HG03159 (cell line): ENCODE measurements around the gene PHACTR1.

ENCODE experiments used
- ATAC-seq: cut with Tn5 transposase; IDR thresholded peaks from one replicate; pipeline ENCODE4 v1.9.1; 2021; ENCODE audit warnings: mild to moderate bottlenecking, moderate library complexity; ENCODE audit not compliant: unreplicated experiment

The PHACTR1 gene

DNA sequence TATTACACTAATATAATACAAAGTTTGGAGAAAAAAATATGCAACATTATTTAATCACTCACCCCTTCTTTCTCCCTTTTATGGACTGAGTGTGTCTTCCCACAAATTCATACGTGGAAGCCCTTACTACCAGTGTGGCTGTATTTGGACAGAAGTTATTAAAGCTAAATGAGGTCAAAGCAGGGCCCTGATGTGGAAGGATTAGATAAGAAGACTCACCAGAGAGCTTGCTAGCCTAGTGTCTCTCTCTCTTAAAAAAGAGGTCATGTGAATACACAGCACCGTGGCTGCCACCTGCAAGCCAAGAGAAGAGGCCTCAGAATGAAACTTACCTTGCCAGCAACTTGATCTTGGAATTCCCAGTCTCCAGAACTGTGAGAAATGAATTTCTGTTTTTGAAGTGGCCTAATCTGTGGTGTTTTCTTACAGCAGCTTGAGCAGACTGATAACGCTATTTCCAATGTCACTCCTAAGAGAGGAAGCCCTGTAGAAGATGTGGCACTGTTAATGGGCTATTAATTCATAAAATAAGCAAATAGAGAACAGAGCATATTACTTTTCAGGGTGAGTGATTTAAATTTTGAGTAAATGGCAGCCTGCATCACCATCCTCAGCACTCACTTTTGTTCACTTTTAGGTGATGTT, 378.3 kb downstream of the PHACTR1 start:
- ATAC-seq: no peak

DNA sequence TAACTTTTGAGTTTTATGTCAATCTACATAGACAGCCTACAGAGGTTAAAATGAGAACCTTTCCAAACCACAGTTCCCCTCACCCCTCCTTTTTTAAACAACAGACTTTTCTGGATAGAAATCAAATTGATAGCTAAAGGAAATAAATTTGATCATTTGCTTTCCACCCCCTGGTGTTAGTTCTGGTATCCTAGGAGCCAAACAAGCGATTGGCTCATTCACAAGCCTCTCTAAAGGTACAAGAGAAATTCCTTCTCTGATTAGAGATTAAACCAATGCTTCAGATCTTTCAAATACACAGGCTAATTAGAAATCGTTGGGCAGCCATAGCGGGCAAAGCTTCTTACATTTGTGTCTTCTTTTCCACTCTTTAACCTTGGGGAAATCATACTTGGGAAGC, 379.5 kb downstream of the PHACTR1 start:
- ATAC-seq: no peak

DNA sequence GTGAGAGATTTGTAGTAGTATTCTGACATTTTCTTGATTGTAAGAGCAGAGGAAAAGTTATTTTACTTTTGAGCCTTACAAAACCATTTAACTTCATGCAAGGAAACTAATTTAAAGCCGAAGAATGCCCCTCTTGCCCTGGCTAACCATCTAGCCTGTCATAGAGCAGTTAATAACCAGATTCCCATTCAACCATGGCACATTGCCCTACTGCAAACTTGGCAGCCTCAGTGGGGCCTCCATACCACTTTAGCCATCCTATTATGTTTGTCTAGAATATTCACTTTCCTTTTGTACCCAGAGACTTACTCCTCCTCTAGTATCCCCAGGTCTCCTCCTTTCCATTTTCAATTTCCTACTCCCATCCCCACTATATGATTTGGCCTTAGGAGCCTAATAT, 380.9 kb downstream of the PHACTR1 start:
- ATAC-seq: no peak

DNA sequence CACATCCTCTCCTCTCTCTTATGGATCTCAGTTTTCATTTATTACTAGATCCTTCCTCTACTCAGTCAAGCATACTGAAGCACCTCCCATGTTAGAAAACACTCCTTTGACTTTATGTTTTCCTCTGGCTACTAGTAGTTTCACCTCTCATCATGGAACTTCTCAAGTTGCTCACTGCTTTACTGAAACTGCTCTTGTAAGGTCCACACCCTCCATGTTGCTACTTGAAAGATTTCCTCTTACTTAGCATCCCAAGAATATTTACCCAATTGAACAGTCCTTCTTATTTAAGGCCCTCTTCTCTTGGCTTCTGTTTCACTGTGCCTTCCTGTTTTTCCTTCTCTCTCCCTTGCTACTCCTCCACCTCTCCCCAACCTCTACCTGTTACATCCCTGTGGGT, 381.4 kb downstream of the PHACTR1 start:
- ATAC-seq: no peak

DNA sequence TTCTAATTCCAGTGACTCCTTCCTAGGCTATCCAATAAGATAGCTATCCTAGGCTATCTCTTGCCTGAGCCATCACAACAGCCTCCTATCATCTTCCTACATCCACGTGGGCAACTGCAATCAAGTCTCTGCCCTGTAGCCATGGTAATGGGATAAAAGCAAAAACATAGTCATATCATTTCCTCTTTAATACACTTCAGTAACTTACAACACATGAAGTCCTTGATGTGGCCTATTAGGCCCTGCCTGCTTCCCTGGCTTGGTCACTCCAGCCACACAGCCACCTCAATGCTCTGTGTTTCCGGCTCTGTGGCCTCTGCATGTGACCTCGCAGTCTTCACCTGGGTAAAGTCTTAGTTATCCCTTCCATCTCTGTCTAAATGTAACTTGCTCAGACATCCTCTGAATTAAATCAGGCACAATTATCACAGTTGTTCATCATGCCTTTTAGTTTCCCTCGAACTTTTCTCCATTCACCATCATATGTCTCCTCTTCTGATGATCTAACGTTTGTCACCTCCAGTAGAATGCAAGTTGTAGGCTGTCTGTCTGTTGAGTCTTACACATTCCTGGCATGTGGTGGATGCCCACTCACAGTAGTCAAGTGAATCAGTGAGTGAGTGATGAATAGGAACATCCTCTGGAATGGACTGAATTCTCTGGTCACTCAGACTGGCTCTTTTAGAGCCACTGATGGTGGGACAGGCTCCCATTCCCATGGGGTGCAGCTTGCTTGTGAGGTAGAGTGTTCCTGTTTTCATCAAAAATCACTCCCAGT, 382.4 kb downstream of the PHACTR1 start:
- ATAC-seq: no peak

DNA sequence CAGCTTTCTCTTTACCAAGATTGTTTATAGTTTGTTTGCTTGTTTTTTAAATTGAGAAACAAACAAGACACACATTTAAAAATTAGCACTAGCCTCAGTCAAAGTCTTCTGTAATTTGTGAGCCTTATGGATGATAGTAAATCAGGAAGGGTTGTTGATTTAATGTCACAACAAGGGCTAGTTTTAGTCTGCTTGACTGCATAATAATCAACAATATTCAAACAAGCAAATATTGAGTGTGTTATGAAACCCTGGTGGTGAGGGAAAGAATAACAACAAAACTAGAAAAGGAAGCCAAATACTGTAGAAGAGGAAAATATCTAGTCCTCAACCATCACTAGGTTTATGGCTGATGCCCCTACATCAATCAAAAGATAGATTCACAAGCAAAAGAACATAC, 383.2 kb downstream of the PHACTR1 start:
- no peak for ATAC-seq

DNA sequence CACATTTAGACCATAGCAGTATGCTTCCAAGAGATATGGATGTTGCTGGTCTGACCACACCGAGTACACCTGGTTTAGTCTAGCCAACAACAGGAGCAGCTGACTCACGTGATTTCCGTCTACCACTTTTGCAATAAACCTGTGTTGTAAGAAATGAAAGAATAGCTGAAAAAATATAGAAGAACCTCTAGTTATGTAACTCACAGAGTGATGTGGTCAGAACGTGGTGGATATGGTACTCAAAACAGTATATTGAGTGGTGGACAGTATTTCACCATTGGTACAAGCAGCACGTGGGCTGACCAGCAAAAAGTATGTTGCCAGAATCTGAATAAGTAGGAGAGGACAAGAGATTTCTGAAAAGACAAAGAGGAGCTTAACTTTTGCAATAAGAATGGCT, 384.8 kb downstream of the PHACTR1 start:
- no peak for ATAC-seq

DNA sequence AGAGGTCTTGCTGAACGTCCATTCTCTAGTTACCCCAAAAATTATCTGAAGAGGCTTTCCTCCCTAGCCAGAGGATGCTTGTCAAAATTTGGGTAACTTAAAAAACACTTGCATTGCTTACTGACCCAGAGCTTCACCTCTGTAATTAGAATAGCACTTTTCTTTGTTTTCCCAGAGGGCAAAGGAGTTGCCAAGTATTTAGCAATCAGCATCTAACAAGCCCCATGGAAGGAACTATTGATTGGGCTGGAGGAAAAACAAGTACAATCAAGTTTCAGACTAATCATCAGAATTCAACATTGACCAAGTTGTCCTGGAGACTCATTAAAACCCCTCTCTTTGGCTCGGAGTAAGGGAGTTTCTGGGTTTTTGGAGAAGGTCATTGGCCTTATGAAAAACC, 385.4 kb downstream of the PHACTR1 start:
- ATAC-seq: no peak

DNA sequence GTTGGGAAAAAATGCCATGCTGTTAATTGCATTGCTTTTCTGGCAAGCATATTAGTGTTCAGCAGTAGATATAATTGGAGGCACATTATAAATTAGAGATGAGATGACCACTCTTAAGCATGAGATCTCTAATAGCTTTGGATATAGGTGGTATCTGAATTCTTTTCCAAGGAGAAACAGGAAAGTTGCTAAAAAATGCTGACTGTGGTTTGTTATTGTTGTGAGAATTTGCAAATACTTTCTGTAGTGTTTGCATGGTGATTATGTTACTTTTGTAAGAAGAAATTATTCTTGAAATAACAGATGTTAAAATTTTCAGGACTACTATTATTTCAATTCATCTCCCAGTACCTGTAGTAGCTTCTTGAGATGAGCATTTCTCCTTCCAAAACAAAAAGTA, 386.6 kb downstream of the PHACTR1 start:
- no peak for ATAC-seq

DNA sequence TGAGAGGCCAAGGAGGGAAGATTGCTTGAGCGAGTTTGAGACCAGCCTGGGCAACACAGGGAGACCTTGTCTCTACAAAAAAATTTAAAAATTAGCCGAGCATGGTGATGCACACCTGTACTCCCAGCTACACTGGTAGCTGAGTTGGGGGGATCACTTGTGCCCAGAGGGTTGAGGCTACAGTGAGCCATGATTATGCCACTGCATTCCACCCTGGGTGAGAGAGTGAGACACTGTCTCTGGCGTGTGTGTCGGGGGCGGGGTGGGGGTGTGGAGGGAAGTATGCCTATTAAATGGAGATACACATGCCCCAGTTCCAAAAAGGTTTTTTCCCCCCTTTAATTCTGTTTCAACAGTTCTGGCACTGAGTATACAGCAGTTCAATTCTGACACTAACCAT, 388.6 kb downstream of the PHACTR1 start:
- no peak for ATAC-seq

DNA sequence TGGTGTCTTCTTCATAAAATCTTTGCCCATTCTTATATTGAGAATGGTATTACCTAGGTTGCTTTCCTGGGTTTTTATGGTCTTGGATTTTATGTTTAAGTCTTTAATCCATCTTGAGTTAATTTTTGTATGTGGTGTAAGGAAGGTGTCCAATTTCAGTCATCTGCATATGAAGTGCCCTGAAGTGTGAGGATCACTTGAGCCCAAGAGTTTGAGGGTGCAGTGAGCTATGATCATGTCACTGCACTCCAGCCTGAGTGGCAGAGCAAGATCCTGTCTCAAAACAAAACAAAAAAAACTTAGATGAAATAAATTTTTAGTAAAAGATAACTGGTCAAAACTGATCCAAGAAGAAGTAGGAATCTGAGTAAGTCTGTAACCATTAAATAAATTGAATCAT, 396.4 kb downstream of the PHACTR1 start:
- ATAC-seq: no peak

DNA sequence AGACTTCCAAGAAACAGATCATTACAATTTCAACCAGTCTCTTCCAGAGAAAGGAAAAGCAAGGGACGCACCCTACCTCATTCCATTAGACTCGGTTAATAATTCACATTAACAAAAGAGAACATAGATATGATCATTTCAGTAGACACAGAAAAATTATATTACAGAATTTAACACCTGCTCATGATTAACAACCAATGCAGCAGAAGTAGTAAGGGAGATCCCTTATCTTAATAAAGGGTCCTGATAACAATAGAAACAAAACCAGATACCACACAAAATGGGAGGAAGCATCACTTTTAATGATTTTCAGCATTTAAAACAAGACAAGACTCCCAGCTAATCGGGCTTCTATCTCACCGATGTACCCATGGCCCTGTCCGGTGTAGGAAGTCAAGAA, 396.8 kb downstream of the PHACTR1 start:
- no peak for ATAC-seq

DNA sequence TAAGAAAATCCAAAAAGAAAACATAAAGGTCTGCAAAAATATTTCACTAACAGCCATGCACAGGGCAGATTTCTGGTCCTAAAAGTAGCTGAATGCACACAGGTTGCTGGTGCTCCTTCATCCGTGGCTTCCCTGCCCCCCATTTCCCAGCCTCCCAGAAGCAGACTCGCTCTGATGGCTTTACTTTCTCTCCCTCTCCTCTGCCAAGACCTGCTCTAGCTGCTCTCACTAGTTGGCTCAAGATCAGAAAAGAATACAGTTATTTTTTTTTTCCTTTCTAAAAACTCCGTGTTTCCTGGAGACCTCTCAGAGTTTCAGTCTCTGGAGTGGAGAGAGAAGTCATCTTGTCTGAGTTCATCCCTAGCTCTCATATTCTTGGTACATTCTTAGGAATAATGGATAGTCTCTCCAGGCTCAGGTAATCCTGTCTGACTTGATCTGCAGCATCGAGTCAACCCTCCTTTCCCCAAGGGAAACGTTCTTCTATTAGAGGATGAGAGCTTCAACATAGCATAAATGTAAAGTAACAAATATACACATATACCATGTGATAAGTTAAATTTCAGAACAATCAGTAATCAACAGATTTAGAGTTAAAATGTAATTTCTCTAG, 397.5 kb downstream of the PHACTR1 start:
- no peak for ATAC-seq

DNA sequence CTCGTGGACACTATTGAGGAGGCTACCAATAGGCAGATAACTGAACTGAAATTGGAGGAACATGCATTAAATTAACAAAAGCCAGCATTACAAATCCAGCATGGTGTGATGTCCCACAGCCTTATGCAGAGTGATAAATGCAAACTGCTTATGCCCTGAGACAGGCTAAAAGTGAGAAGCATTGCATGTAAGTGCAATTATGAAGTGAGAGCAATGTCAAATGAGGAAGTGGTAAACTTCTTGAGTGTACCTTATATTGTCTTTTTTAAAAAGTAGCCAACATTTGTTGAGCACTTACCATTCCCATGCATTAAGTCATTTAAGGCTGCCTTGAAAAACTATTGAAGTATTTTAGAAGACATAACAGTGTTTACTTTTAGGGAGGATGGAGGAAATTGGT, 399.6 kb downstream of the PHACTR1 start:
- no peak for ATAC-seq

DNA sequence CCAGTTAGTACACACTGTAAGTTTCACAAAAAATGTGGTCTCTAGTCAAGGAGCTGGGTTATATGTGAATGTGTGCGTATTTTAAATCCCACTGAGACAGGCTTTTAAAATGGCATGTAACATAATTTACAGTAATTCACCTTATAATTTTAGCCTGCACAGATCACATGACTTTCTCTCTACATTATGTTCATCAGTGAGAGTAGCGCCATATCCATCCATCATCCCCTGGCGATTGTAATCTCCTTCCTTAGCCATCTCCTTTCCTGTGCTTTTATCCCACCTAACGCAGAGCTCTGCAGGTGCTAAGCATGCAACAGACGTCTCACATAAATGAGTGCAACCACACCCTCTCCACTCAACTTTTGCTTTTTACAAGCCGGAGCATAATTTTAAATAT, 401.0 kb downstream of the PHACTR1 start:
- ATAC-seq: no peak

DNA sequence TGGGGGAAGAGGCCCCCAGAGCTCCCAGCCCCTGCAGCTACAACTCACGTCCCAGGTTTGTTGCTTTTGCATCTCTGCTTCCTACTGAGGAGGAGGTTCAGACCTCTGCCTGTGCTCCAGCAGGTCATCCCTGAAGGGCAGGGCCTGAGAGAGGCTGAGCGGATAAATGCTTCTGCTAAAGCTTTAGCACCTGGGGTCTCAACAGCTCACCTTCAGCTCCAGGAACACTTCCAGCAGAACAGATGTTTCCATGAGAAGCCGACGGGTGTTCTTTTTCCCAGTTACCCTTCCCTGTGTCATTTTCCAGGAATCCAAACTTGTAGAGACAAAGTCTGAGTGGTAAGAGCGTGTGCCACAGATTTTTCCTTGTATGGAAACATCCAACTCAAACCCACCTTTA, 403.0 kb downstream of the PHACTR1 start:
- ATAC-seq: no peak

DNA sequence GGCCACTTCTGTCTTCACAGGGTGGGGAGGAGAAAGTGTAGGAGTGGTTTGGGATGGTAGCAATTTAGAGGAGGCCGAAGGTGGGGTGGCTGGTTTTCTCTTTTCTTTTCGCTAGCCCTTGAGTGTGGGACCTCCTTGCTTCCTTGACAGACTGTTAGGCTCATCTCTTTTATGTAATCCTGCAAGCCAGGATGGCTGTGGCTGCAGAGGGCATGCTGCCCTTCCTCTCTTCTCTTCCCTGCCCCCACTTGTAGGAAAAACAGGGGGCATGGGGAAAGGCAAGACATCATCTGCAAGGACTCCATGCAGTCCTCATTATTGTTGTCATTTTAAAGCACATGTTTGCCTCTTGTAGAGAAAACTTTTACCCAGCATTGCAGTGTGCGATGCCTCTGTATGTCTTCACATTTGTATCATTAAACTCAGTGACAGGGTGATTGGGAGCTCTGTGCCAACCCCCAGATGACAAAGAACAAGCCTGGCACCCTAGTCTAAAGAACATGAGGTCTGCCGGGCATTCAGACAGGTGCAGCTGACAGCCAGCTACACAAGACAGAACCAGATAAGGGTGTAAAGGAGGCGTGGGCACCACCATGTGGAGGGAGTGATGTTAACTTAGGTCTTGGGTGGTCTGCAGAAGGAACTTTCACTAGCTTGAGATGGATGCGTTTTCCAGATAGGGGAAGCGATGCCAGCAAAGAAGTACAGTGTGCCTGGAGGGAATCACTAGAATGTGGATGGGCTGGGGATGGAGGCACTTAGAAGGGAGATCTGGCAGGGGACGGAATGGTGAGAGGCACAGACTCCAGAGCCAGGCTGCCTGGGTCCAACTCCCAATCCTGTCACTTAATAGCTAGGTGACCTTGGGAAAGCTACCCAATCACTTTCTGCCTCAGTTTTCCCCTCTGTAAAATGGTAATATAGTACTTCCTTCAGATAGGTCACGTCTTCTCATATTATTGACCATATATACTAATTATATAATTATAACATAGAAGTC, 404.2 kb downstream of the PHACTR1 start:
- ATAC-seq: no peak

DNA sequence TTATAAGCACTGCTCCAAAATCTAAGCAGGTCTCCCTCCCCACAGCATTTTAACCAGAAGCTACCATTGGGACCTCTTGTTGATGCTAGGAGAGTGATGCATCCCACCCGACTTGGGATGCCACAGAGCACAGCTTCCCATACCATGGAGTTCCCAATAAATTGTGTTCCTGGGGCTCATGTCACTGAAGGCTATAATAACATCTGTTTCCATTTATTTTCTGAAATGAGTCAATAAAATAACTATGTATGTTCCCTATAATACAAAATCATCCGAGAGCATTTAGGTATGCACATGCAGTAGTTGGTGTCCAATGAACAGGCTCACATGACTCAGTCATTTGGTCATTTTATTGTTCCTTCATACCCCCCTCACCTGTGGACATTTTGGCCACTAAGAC, 407.6 kb downstream of the PHACTR1 start:
- no peak for ATAC-seq

DNA sequence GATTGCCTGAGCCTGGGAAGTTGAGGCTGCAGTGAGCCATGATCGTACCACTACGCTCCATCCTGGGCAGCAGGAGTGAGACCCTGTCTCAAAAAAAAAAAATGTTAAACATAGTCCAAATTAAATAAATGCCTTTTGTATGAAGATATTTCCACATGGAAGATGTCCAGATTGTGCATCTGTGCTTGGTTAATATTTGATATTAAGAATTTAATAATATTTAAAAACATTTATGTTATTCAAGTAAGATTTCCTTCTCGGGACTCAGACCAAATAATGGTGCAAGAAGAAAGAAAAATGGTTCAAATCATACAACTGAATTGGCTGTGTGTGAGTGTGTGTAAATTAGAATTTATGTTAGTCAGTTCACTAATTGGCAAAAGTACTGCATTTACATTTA, 409.3 kb downstream of the PHACTR1 start:
- no peak for ATAC-seq

DNA sequence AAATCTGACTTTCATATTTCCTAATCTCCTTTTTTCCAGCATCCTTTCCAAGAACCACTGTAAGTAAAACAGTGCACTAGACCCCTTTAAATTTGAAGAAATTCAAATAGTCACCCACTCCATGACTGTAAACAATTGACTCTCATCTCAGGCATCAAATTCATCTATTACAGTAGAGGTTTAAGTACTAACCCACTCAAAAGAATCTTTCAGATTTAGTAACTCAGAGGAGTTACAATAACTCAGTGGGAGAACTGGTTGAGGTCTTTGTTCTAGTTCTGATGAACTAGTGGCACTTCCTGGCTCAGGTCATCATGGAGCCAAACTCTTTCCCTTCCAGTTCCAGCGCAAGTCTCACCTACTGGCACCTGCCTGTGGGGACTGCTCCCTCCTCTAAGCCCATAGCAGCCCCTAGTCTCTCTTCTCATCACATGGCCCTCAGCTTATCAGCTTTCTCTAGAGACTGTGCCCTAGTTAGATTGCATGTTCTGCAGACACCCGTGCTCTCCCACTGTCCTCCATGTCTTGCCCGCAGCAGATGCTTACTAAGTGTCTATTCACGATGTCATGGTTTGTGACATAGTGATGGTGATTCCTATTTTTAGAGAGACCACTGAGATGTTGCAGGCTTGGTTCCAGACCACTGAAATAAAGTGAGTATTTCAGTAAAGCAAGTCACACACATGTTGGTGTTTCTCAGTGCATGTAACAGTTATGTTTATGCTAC, 415.5 kb downstream of the PHACTR1 start:
- ATAC-seq: no peak
